Prostate gland (tissue), 2 donors: ENCODE data around the gene NCF2. TPM values are rescaled to one million over a fixed set of nuclear protein-coding genes. Genes with fewer than 3 reads are reported as not detected.

Source experiments
- DNase-seq: peaks from one replicate; pipeline ENCODE4 v3.0.0-alpha.2; 2019; ENCODE audit warnings: low spot score
- H3K27ac ChIP-seq, 2 donors: fragments of 200-600 bp; sonication (generic); 2 replicates each; pipeline ENCODE4 v1.5.1; 2017 to 2019
- H3K27me3 ChIP-seq: fragments of 200-600 bp; sonication (generic); replicated peaks from 2 replicates; pipeline ENCODE4 v1.5.1; 2019; ENCODE audit not compliant: insufficient read depth
- H3K36me3 ChIP-seq, 2 donors: fragments of 200-600 bp; sonication (generic); 1 replicate in 1 of 2; 2 replicates in 1 of 2; pipeline versions ENCODE4 v1.5.1 to v1.8.1; 2017 to 2019
- H3K4me1 ChIP-seq: fragments of 200-600 bp; sonication (generic); replicated peaks from 2 replicates; pipeline ENCODE4 v1.5.1; 2019
- H3K4me3 ChIP-seq, 2 donors: fragments of 200-600 bp; sonication (generic); 2 replicates each; pipeline ENCODE4 v1.5.1; 2017 to 2019
- H3K9me3 ChIP-seq: fragments of 200-600 bp; sonication (generic); 2 replicates; pipeline ENCODE4 v1.5.1; 2017
- CTCF ChIP-seq, 4 experiments: fragments of 200-600 bp in 2 of 4; fragments of 450-650 bp in 2 of 4; sonication (generic) in 2 of 4; IDR thresholded peaks; 1 replicate in 3 of 4; 2 replicates in 1 of 4; pipeline ENCODE4 v1.5.1; 2016 to 2019; ENCODE audit warnings: antibody characterized with exemption in 4 of 4, mild to moderate bottlenecking in 2 of 4, moderate library complexity in 2 of 4
- POLR2A ChIP-seq: fragments of 450-650 bp; IDR thresholded peaks from one replicate; pipeline ENCODE4 v1.6.1; 2016; ENCODE audit warnings: antibody characterized with exemption, mild to moderate bottlenecking
- POLR2AphosphoS5 ChIP-seq: sonication (generic); formaldehyde crosslinking; IDR thresholded peaks from one replicate; pipeline ENCODE4 v1.6.1; 2017; ENCODE audit warnings: antibody characterized with exemption
- WGBS: methylation state at CpG from one replicate; pipeline ENCODE4 v1.1.5; 2018; 5-methylcytosine and 5-hydroxymethylcytosine counted together
- intact Hi-C: fragments of 100-400 bp; cut with DNase I; formaldehyde crosslinking; loops from one replicate; pipeline ENCODE4 v1.14.2; 2022
- total RNA-seq, 2 donors: library from RNA; depleted of rRNA; stranded (reverse); fragments of >200 nt; gene quantifications; one replicate each; pipeline ENCODE4 v1.1.0, GENCODE V29; 2016

NCF2 gene
- total RNA-seq, 2 donors from 2014 or later: 2.1 to 5.6 TPM

- Histone ChIP-seq H3K9me3 (no peaks in the 10 kb centered on the region), H3K27ac (no peak overlapping the region), H3K27me3 (no peaks in the 10 kb centered on the region), H3K36me3 (peaks cover 0 to 6% of the 10 kb centered on the region in 2 donors), H3K4me3 (no peak overlapping the region), H3K4me1 (no peaks in the 10 kb centered on the region)
- intact Hi-C loops: loop anchor here (5.0 kb wide), 1 partner anchor 76 kb away; the partner anchor contains the start of gene SMG7
- WGBS: 90% methylated on average over 1 of the region's 1 CpG
- no peak for DNase-seq
- TF ChIP-seq CTCF (IDR thresholded peaks at IDR 0.05) (no peak), POLR2AphosphoS5 (no peak)
Observed at GRCh38 chr1:183548116-183548515, 42.1 kb downstream of the NCF2 start.

- H3K4me1 ChIP-seq: no peaks in the 10 kb centered on the region
- H3K27ac ChIP-seq: no peak overlapping the region
- intact Hi-C loops: loop anchor here (5.0 kb wide), 1 partner anchor 74 kb away; the partner anchor contains the start of gene SMG7
- H3K36me3 ChIP-seq: peaks cover 0 to 6% of the 10 kb centered on the region in 2 donors
- TF ChIP-seq POLR2A (no peak), CTCF (IDR thresholded peaks at IDR 0.05) (no peak), POLR2AphosphoS5 (no peak)
- no peaks in the 10 kb centered on the region for H3K9me3 ChIP-seq
- H3K4me3 ChIP-seq: no peak overlapping the region
- DNase-seq: no peak
- 76% methylated on average over 2 of the region's 2 CpGs for WGBS
- no peaks in the 10 kb centered on the region for H3K27me3 ChIP-seq
Observed at GRCh38 chr1:183546427-183546826, 43.8 kb downstream of the NCF2 start.

- intact Hi-C loops: loop anchor here (5.0 kb wide), 1 partner anchor 72 kb away; the partner anchor contains the start of gene SMG7
- H3K4me1 ChIP-seq: no peaks in the 10 kb centered on the region
- peaks cover 0 to 6% of the 10 kb centered on the region in 2 donors for H3K36me3 ChIP-seq
- no peaks in the 10 kb centered on the region for H3K9me3 ChIP-seq
- 56% methylated on average over 5 of the region's 5 CpGs for WGBS
- DNase-seq: no peak
- TF ChIP-seq CTCF (IDR thresholded peaks at IDR 0.05): no peak
- no peak for TF ChIP-seq POLR2AphosphoS5
- TF ChIP-seq POLR2A: no peak
- no peak overlapping the region for H3K4me3 ChIP-seq
- H3K27me3 ChIP-seq: no peaks in the 10 kb centered on the region
- no peak overlapping the region for H3K27ac ChIP-seq
Observed at GRCh38 chr1:183544598-183545297, 45.5 kb downstream of the NCF2 start.

- no peaks in the 10 kb centered on the region for H3K9me3 ChIP-seq
- TF ChIP-seq POLR2A (no peak), CTCF (IDR thresholded peaks at IDR 0.05) (peak in 3 of 4 experiments; percentile 51 to 60 (median 59)), POLR2AphosphoS5 (no peak)
- intact Hi-C loops: no loop called here
- no peak overlapping the region for H3K27ac ChIP-seq
- peak; percentile 24 for DNase-seq
- WGBS: 26% methylated on average over 2 of the region's 2 CpGs
- H3K27me3 ChIP-seq: no peaks in the 10 kb centered on the region
- H3K4me1 ChIP-seq: no peaks in the 10 kb centered on the region
- peaks cover 0 to 6% of the 10 kb centered on the region in 2 donors for H3K36me3 ChIP-seq
- no peak overlapping the region for H3K4me3 ChIP-seq
Observed at GRCh38 chr1:183543619-183544204, 46.5 kb downstream of the NCF2 start.
